HepG2 (cell line): ENCODE data around the gene NAV2. TPM values are rescaled to one million over a fixed set of nuclear protein-coding genes. Genes with fewer than 3 reads are reported as not detected.

ENCODE experiments used
- ARNT ChIP-seq: fragments of 450-650 bp; IDR thresholded peaks from 2 replicates; pipeline ENCODE4 v1.6.1; 2017
- ATRX ChIP-seq: sonication (generic); formaldehyde crosslinking; IDR thresholded peaks from 2 replicates; pipeline ENCODE4 v1.4.0; 2020; ENCODE audit warnings: missing genetic modification reagents, borderline replicate concordance
- CREB1 ChIP-seq, 2 experiments: fragments of 450-650 bp in 1 of 2; IDR thresholded peaks; 2 replicates each; pipeline ENCODE4 v1.6.1; 2016 to 2017; ENCODE audit warnings: control low read depth in 1 of 2, mild to moderate bottlenecking in 1 of 2, missing compliant biosample characterization in 1 of 2, missing genetic modification characterization in 1 of 2
- ELF3 ChIP-seq: IDR thresholded peaks from 2 replicates; pipeline ENCODE4 v1.6.1; 2016; ENCODE audit warnings: missing genetic modification reagents, missing compliant biosample characterization
- EP300 ChIP-seq, 3 experiments: sonication (generic) in 1 of 3; formaldehyde crosslinking in 1 of 3; IDR thresholded peaks; 2 replicates each; pipeline versions ENCODE4 v1.5.1 to v1.6.1; 2011 to 2020; ENCODE audit warnings: low read depth in 2 of 3, low read length in 2 of 3, borderline replicate concordance in 1 of 3, improper control_type of control experiment in 1 of 3, mild to moderate bottlenecking in 1 of 3, missing genetic modification reagents in 1 of 3, moderate library complexity in 1 of 3
- HDAC2 ChIP-seq: sonication (generic); formaldehyde crosslinking; IDR thresholded peaks from 2 replicates; pipeline ENCODE4 v1.4.0; 2020; ENCODE audit warnings: missing genetic modification reagents
- HNF4A ChIP-seq: sonication (generic); formaldehyde crosslinking; IDR thresholded peaks from 2 replicates; pipeline ENCODE4 v1.4.0; 2020; ENCODE audit warnings: missing genetic modification reagents
- HOXA9 ChIP-seq: sonication (generic); formaldehyde crosslinking; IDR thresholded peaks from 2 replicates; pipeline ENCODE4 v1.8.1; 2022; ENCODE audit warnings: missing genetic modification reagents, mild to moderate bottlenecking, moderate library complexity, borderline replicate concordance
- KDM6A ChIP-seq: IDR thresholded peaks from 2 replicates; pipeline ENCODE4 v1.6.1; 2016; ENCODE audit warnings: low read depth
- MED1 ChIP-seq: sonication (generic); formaldehyde crosslinking; IDR thresholded peaks from 2 replicates; pipeline ENCODE4 v1.4.0; 2020; ENCODE audit warnings: missing genetic modification reagents
- RXRA ChIP-seq: sonication (generic); formaldehyde crosslinking; IDR thresholded peaks from 2 replicates; pipeline ENCODE4 v1.5.1; 2020; ENCODE audit warnings: missing genetic modification reagents
- SALL1 ChIP-seq: sonication (generic); formaldehyde crosslinking; IDR thresholded peaks from 2 replicates; pipeline ENCODE4 v1.8.0; 2022; ENCODE audit warnings: mild to moderate bottlenecking, missing genetic modification reagents
- SIX1 ChIP-seq: sonication (generic); formaldehyde crosslinking; IDR thresholded peaks from 2 replicates; pipeline ENCODE4 v1.4.0; 2020; ENCODE audit warnings: missing genetic modification reagents, borderline replicate concordance
- SIX4 ChIP-seq: sonication (generic); formaldehyde crosslinking; IDR thresholded peaks from 2 replicates; pipeline ENCODE4 v1.4.0; 2020; ENCODE audit warnings: missing genetic modification reagents
- SOX13 ChIP-seq, 3 experiments: fragments of 450-650 bp in 1 of 3; sonication (generic) in 1 of 3; formaldehyde crosslinking in 1 of 3; IDR thresholded peaks in 2 of 3; conservative IDR thresholded peaks in 1 of 3; 2 replicates each; pipeline versions ENCODE4 v1.5.0 to v1.6.1; 2016 to 2020; ENCODE audit warnings: antibody characterized with exemption in 1 of 3, mild to moderate bottlenecking in 1 of 3, missing compliant biosample characterization in 1 of 3, missing genetic modification reagents in 1 of 3, moderate library complexity in 1 of 3
- SP4 ChIP-seq: sonication (generic); formaldehyde crosslinking; IDR thresholded peaks from 2 replicates; pipeline ENCODE4 v1.8.1; 2023; ENCODE audit warnings: mild to moderate bottlenecking, missing genetic modification reagents
- SPEN ChIP-seq: sonication (generic); formaldehyde crosslinking; IDR thresholded peaks from 2 replicates; pipeline ENCODE4 v1.5.1; 2020; ENCODE audit warnings: low read depth, mild to moderate bottlenecking, missing genetic modification reagents
- ZBTB20 ChIP-seq: sonication (generic); formaldehyde crosslinking; IDR thresholded peaks from 2 replicates; pipeline ENCODE4 v1.8.1; 2023; ENCODE audit warnings: missing genetic modification reagents, low read depth, mild to moderate bottlenecking, borderline replicate concordance
- ZBTB7A ChIP-seq: sonication (generic); formaldehyde crosslinking; IDR thresholded peaks from 2 replicates; pipeline ENCODE4 v1.8.0; 2022; ENCODE audit warnings: mild to moderate bottlenecking, missing genetic modification reagents
- ZBTB7B ChIP-seq: sonication (generic); formaldehyde crosslinking; IDR thresholded peaks from 2 replicates; pipeline ENCODE4 v1.4.0; 2020; ENCODE audit warnings: missing genetic modification reagents
- ZNF501 ChIP-seq: sonication (generic); formaldehyde crosslinking; IDR thresholded peaks from 2 replicates; pipeline ENCODE4 v1.5.1; 2020; ENCODE audit warnings: mild to moderate bottlenecking, moderate library complexity, missing genetic modification reagents
- ZNF713 ChIP-seq: sonication (generic); formaldehyde crosslinking; IDR thresholded peaks from 2 replicates; pipeline ENCODE4 v1.4.0; 2020; ENCODE audit warnings: mild to moderate bottlenecking, missing genetic modification reagents
- polyA plus RNA-seq, 8 experiments: library from polyadenylated mRNA; depleted of rRNA in 3 of 8; stranded (reverse) in 7 of 8; unstranded in 1 of 8; fragments of >200 nt; fragmentation: Illumina TruSeq in 4 of 8; extraction: Trizol in 4 of 8; gene quantifications; 2 replicates each; pipeline versions ENCODE4 v1.2.1 to v1.2.3, GENCODE V29; 2011 to 2016; ENCODE audit warnings: low read depth in 4 of 8, missing spikeins in 1 of 8, mixed read lengths in 1 of 8; ENCODE audit not compliant: insufficient read depth in 1 of 8
- total RNA-seq, 5 experiments: library from RNA; depleted of rRNA; stranded (reverse); fragments of >200 nt; fragmentation: Illumina TruSeq; extraction: Trizol; gene quantifications; 2 replicates each; pipeline ENCODE4 v1.2.3, GENCODE V29; 2016; ENCODE audit warnings: low read depth in 1 of 5
- TF ChIP-seq, protein P1 (sequence below), 2 experiments: fragments of 450-650 bp in 1 of 2; sonication (generic) in 1 of 2; formaldehyde crosslinking; IDR thresholded peaks; 2 replicates each; pipeline versions ENCODE4 v1.5.0 to v1.8.0; 2020 to 2022; ENCODE audit warnings: mild to moderate bottlenecking in 1 of 2, missing genetic modification reagents in 1 of 2
- TF ChIP-seq, protein P2 (sequence below): sonication (generic); formaldehyde crosslinking; IDR thresholded peaks from 2 replicates; pipeline ENCODE4 v1.4.0; 2020; ENCODE audit warnings: missing genetic modification reagents
- TF ChIP-seq, protein P3 (sequence below): sonication (generic); formaldehyde crosslinking; IDR thresholded peaks from 2 replicates; pipeline ENCODE4 v1.5.0; 2020; ENCODE audit warnings: missing genetic modification reagents

NAV2 gene
- total and polyA plus RNA-seq, 2 of the 13 experiments (the other 11 are each of a cell fraction or from before 2014, with no cell fraction given) = 9.3 to 34.6 TPM

DNA sequence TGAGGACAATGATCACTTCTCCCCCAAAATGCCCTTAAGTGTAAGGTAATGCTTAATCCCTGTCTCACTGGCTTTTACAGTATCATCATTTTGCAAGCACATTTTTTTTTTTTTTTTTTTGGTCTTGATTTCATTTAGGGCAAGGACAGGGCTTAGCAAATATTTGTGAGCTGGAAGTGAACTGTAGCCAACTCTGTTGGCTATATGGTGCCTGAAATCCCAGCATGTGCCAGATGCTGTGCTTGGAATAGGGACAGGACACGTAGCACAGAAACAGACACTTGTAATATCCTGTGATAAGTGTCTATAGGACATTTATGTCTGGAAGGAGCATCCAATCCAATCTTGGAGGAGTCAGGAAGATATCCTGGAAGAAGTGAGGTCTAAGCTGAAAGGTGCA, 198.3 kb downstream of the NAV2 start (continued):
- no peak for TF ChIP-seq ATRX (CRISPR knock-in tag)
- TF ChIP-seq ZBTB7A = no peak
- TF ChIP-seq ELF3 (CRISPR knock-in tag) = 0 out of 2 replicates have a peak, but pooled peaks have one; percentile 27
- TF ChIP-seq, protein P1, sequence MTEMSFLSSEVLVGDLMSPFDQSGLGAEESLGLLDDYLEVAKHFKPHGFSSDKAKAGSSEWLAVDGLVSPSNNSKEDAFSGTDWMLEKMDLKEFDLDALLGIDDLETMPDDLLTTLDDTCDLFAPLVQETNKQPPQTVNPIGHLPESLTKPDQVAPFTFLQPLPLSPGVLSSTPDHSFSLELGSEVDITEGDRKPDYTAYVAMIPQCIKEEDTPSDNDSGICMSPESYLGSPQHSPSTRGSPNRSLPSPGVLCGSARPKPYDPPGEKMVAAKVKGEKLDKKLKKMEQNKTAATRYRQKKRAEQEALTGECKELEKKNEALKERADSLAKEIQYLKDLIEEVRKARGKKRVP (CRISPR knock-in tag; IDR thresholded peaks at IDR 0.05) = no peak
- TF ChIP-seq, protein P2, sequence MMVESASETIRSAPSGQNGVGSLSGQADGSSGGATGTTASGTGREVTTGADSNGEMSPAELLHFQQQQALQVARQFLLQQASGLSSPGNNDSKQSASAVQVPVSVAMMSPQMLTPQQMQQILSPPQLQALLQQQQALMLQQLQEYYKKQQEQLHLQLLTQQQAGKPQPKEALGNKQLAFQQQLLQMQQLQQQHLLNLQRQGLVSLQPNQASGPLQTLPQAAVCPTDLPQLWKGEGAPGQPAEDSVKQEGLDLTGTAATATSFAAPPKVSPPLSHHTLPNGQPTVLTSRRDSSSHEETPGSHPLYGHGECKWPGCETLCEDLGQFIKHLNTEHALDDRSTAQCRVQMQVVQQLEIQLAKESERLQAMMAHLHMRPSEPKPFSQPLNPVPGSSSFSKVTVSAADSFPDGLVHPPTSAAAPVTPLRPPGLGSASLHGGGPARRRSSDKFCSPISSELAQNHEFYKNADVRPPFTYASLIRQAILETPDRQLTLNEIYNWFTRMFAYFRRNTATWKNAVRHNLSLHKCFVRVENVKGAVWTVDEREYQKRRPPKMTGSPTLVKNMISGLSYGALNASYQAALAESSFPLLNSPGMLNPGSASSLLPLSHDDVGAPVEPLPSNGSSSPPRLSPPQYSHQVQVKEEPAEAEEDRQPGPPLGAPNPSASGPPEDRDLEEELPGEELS (CRISPR knock-in tag) = peak; percentile 53; the same call in 1 of the 2 replicates
- TF ChIP-seq KDM6A (CRISPR knock-in tag) = no peak
- no peak for TF ChIP-seq SP4 (CRISPR knock-in tag)
- no peak for TF ChIP-seq SIX4 (CRISPR knock-in tag)
- TF ChIP-seq SALL1 = peak; percentile 33; the same call in 1 of the 2 replicates
- TF ChIP-seq ZBTB20 (CRISPR knock-in tag) = peak; percentile 85; the same call in 1 of the 2 replicates
- 0 out of 2 replicates have a peak, but pooled peaks have one; percentile 24 for TF ChIP-seq HNF4A (CRISPR knock-in tag)
- no peak for TF ChIP-seq ZNF713 (CRISPR knock-in tag)
- TF ChIP-seq RXRA (CRISPR knock-in tag) = no peak
- no peak for TF ChIP-seq HOXA9 (CRISPR knock-in tag)
- no peak for TF ChIP-seq CREB1 (IDR thresholded peaks at IDR 0.05)
- TF ChIP-seq CREB1 (CRISPR knock-in tag; IDR thresholded peaks at IDR 0.05) = peak; percentile 21; the same call in 1 of the 2 replicates
- TF ChIP-seq ARNT = no peak
- 0 out of 2 replicates have a peak, but pooled peaks have one; percentile 14 for TF ChIP-seq ZNF501 (CRISPR knock-in tag)
- TF ChIP-seq SOX13 (IDR thresholded peaks at IDR 0.05) = no peak
- peak in 1 of 2 experiments; percentile 59; a peak in 1 of 4 replicates for TF ChIP-seq SOX13 (CRISPR knock-in tag; conservative IDR thresholded peaks at IDR 0.05 in 1 of 2, IDR thresholded peaks at IDR 0.05 in 1 of 2)
- TF ChIP-seq MED1 (CRISPR knock-in tag) = peak; percentile 60
- no peak for TF ChIP-seq SPEN (CRISPR knock-in tag)
- peak; percentile 59; the same call in 1 of the 2 replicates for TF ChIP-seq HDAC2
- TF ChIP-seq EP300 (IDR thresholded peaks at IDR 0.05; ENCODE audit: low read depth in 2 of 2, low read length in 2 of 2) = peak in 1 of 2 experiments; percentile 78; a peak in 2 of 4 replicates
- TF ChIP-seq EP300 (CRISPR knock-in tag; IDR thresholded peaks at IDR 0.05; ENCODE audit: borderline replicate concordance) = no peak
- TF ChIP-seq SIX1 (CRISPR knock-in tag) = peak; percentile 53; the same call in 1 of the 2 replicates
- TF ChIP-seq, protein P3, sequence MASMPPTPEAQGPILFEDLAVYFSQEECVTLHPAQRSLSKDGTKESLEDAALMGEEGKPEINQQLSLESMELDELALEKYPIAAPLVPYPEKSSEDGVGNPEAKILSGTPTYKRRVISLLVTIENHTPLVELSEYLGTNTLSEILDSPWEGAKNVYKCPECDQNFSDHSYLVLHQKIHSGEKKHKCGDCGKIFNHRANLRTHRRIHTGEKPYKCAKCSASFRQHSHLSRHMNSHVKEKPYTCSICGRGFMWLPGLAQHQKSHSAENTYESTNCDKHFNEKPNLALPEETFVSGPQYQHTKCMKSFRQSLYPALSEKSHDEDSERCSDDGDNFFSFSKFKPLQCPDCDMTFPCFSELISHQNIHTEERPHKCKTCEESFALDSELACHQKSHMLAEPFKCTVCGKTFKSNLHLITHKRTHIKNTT (CRISPR knock-in tag) = no peak
- 0 out of 2 replicates have a peak, but pooled peaks have one; percentile 41 for TF ChIP-seq ZBTB7B
